ENCODE measurements around the gene KIAA0930.

The KIAA0930 gene

DNA sequence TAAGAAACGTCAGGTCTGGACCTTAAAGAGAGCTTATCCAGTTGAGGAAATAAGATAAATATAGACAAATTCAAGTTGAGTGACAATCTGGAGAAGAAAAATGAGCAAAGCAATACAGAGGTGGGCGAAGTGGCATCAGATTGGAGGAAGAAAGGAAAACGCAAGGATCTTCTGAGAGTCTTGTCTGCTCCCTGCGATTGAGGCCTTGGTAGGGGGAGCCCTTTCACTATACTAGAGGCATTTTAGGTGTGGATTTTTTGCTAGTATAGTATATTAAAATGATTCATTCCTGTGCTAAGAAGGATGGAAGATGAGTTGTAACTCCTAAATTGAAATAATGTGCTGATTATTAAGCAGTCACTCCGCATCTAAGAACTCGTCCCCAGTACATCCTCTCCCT is 68.9 kb downstream of the KIAA0930 start:
- no peak for ATAC-seq

DNA sequence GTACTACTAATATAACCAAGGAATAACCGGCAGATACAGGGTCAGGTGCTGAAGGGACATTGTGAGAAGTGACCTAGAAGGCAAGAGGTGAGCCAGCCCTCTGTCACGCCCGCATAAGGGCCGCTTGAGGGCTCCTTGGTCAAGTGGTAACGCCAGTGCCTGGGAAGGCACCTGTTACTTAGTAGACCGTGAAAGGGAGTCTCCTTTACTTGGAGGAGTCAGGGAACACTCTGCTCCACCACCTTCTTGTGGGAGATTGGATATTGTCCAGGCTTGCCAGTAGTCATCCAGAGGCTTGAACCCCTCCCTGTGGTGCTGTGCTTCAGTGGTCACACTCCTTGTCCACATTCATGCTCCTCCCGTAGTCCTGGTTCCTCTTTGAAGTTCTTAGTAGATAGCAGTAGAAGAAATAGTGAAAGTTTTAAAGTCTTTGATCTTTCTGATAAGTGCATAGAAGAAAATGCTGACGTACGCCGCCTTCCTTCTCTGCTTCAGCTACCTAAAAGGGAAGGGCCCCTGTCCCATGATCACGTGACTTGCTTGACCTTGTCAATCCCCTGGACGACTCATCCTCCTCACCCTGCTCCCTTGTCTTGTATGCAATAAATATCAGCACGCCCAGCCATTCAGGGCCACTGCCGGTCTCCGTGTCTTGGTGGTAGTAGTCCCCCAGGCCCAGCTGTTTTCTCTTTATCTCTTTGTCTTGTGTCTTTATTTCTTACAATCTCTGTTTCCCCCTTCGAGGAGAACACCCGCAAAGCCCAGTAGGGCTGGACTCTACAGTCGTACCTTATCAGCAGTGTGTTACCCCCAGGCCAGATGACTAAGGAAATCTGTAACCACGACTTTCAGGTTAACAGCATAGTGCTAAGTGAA is 70.9 kb downstream of the KIAA0930 start:
- ATAC-seq: peak; percentile 81 to 92

DNA sequence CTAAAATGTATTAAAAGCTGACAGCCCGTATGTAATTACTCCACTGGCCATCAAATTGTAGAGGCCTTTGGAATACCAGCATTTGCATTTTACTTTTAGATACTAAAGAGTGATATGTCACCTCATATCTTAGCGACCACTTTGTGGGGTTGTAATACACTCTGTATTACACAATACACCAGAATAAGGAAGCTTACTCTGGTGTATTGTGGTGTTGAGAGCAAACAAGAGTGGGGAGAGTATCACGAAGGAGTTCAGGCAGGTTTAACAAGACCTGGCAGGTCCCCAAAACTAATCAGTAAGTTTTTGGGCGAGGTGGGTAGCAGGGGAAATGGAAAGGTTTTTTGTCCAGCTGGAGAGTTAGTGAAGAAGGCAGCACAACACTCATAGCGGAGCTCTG is 73.8 kb downstream of the KIAA0930 start:
- ATAC-seq: no peak

DNA sequence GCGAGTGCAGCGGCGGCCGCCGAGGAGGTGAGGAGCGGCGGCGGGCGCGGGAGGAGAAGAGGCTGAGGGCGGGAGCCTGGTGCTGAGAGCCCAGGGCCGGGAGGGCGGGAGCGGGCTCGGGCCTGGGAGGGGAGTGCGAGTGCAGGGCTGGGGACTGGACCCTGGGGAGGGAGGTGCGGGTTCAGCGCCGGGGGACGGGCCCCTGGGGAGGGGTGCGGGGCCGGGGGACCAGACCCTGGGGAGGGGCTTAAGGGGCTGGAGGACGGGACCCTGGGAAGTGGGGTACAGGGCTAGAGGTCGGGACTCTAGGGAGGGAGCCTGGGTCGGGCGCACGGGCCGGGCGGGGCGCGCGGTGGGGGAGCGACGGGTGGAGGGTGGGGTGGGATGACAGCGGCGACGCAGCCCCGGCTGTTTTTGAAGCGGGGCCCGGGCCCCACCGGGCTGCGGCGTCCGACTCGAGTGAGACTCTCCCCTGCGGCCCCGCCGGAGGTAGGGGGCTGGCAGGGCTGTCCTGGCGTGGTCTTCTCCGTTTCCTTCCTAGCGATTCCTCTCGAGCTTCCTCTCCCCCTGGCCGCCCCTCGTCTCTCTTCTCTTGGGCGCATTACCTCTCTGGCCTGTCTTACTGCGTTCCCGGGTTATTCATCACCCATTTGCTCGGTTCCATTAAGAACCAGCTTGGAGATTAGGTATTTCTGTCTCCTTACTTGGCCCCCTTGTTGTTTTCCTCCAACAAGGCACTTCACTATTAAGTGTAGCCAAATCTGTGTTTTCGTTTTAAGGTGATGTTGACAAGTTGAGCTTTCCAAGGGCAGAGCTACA is 76.2 kb downstream of the KIAA0930 start:
- ATAC-seq: peak; percentile 27 to 28

DNA sequence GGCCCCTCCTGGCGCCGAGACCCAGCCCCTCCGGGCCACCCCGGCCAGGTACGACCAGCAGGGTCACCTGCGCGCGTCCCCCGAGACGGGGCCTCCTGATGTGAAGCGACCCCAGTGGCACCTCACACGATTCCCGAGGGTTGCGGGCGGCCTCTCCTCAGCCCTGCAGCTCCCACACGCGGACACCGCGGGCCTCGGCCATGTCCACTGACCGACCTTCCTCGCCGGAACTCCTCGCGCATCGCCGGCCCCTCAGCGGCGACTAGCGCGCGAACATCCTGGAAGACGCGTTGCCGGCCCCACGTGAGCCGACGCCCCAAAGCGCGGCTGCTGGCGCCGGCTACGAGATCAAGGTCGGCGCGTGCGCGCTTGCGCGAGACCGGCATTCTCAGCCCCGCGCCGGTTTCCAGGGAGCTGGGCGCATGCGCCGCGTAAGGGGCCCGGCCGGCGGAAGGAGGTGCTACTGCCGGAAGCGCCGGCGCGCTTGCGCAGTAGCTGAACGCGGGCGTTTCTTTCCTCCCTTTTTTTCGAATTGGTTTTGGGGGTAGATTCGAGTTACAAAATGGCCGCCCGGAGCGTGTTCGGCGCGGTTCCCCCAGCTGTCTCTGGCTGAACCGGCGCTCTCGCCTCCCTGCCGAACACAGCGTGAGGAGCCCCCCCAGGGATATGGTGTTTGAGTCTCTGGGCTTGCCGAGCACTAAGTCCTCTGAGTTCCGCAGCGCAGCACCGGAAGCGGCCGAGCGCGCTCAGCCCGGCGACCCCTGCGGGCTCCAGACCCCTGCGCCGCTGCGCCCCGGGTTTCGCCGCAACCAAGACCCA is 77.0 kb downstream of the KIAA0930 start, which contains the start of gene NUP50:
NUP50 (plus strand) TSS at position 475 of the 819 bp plus-strand sequence. CDS start 4,253 bp downstream, outside the sequence.
- ATAC-seq: peak; percentile 85 to 86

DNA sequence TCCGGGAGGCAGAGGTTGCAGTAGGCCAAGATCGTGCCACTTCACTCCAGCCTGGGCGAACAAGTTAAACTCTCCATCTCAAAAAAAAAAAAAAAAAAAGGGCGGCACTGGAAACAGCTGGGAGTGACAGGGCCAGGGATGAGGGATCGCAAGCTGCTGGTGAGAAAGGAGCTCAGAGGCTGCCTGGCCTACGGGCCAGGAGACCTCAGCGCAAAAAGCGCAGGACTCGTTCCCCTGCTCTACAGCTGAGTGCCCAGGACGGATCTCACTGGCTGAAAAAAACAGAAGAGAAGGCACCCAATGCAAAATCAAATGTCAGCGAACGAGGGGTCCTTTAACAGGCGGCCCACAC is 77.6 kb downstream of the KIAA0930 start:
- peak; percentile 12 to 18 for ATAC-seq

DNA sequence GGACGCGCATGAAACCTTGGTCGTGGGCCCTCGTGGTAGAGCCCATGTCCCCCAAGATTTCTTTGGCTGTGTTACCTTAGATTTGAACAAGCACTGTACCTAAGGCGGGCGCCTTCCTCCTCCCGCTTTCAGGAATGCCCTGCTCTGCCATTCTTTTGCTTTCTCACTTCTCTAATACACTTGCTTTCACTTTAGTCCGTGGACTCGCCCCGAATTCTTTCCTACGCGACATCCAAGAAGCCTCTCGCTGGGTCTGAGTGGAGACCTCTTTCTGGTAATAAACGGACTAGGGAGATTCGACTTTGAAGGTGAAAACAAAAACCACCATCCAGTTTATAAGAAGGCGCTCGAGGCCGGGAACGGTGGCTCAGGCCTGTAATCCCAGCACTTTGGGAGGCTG is 78.2 kb downstream of the KIAA0930 start:
- no peak for ATAC-seq

DNA sequence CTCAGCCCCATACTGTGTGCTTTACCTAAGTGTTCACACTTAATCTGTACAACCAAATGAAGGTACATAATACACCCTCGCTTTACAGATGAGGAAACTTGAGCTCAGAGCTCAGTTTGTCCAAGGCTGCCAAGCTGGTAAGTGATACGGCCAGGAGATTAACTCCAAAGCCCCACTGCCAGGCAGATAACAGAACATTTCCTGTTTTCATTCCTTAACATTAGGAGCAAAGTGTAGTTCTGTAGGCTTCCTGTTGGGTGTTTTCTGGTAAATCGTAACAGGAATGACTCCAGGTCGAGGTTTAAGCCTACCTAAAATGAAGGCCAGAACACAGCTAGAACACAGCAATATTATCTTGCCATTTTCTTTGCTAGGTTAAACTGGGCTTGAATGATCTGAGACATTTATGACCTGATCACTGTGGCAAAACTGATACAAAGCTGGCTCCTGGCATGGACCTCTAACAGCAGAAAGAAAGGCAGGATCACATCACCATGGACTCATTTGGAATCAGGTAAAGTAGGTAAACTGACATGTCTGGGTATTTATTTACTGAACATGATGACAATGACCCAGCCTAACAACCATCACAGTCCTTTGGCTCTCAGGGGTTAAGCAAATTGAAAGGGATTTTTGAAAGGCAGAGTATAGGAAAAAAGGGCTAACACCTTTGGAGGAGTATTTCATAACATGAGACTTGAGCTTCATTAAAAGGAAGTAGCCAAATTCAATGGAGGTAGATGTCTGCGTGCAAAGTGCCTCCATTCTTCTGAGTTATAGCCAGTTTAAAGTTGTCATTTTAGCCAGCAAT is 80.8 kb downstream of the KIAA0930 start:
- ATAC-seq: no peak

DNA sequence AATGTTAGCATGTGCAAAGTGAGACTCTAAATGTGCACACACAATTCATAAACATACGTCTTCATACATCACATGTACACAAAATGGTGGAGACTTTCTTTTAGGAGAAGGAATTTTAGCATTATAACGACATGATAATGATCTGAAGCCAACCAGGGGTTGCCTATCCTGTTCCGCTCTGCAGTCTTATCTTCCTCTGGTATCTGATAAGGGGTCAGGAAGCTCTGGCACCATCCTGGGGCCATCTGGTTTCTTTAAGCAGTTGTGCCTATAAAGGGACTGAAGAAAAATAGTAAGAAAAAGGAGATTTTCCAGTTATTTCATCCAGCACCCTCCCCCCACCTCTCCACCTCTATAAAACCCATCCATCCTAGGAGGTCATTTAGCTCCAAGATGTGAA is 82.8 kb downstream of the KIAA0930 start:
- no peak for ATAC-seq

DNA sequence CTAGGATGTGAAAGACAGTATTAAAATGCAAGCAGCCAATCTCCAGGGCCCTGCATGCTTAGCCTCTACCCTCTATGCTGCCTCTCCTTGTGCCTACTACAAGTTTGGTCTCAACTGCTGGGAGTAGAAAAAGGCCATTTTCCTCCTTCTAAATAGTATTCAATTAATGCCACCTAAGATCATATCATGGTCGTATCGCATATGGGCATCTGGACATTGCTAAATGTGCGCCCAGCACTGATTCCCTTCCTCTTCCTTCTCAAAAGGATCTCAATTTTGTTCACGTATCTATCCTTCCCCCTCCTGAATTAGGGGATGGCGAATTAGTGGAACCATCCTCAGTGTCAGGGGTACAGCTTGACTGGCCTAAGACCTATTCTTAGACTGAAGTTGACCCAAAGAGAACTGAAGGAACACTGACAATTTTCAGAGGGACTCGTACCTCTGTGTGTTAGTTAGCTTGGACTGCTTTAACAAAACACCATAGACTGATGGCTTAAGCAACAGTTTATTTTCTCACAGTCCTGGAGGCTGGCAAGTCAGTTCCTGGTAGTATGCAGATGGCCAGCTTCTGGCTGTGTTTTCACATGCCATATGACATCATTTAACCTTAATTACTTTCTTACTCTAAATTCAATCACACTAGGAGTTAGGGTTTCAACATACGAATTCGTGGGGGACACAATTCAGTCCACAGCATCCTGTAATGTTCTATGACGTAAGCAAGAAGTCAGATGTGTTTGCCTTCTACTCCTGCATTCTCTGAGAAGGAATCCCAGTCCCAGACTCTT is 85.4 kb downstream of the KIAA0930 start:
- no peak for ATAC-seq

DNA sequence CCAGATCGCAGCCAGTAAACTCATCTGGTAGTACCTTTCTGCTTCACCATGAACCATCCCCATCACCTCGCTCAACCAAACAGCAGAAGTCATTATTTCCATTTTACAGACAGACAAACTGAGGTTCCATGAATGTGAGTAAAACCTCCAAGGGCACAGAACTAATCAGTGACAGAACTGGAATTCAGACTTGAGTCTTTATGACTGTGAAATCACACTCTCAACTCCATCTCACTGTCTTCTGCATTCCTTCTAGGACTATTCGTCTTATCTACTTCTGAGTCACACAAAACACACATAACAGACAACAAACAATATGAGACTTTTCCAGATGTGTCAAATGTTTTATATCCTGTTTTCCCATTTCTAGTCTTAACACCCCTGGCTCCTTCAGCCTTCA is 86.3 kb downstream of the KIAA0930 start:
- no peak for ATAC-seq

DNA sequence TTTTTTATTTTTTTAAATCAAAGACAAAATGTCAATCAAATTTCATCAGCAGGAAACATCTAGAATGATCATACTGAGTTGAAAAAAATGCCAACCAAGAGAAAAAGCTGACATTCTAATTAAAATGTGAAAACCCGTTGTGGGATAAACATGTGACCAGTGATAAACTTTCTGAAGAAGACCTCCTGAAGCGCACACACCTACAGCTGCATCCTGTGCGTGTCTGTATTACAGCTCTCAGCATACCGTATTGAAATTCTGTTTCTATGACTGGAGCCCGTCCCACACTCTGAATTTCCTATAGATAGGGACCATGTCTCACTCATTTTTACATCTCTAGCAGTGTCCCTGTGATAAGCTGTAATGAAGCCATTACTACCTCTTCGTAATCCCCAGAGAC is 89.2 kb downstream of the KIAA0930 start:
- no peak for ATAC-seq

DNA sequence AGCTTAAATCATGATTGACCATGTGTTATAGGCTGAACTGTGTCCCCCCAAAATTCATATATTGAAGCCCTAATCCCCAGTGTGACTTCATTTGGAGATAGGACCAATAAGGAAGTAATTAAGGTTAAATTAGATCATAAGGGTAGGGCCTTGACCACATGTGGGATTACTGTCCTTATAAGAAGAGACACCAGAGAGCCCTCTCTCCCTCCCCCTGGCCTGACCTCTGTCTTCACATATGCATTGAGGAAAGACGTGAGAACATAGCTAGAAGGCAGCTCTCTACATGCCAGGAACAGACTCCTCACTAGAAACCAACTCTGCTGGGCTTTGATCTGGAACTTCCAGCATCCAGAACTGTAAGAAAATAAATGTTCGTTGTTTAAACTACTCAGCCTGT is 90.6 kb downstream of the KIAA0930 start:
- ATAC-seq: no peak

DNA sequence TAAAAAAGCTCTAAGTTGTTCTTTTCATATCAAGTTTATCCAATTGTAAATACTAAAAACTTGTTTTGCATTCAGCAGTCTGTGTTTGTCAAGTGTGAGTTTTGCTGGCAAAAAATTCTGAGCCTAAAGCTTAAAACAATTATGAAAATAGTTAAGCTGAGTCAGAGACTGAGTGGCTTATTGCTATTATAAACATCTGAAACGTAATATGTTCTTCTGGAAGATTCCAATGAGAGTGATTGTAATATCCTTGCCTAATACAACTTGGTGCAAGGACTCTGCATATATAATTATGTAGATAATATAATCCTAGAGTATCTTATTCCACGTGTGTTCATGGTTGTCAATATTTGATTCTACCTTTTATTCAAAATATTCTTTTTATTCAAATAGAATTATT is 91.0 kb downstream of the KIAA0930 start:
- no peak for ATAC-seq

DNA sequence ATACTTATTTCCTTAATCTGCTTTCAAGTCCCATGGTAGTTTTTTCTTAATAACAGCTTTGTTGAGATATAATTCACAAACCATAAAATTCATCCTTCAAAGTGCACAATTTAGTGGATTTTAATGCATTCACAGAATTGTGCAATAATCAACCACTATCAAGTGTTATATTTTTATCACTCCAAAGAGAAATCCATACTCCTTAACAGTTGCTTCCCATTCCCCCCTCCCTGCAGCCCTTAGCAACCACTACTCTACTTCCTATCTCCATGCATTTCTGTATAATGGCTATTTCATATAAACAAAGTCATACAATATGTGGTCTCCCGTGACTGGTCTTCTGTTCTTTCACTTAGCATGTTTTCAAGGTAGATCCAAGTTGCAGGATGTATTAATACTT is 95.8 kb downstream of the KIAA0930 start:
- ATAC-seq: no peak

DNA sequence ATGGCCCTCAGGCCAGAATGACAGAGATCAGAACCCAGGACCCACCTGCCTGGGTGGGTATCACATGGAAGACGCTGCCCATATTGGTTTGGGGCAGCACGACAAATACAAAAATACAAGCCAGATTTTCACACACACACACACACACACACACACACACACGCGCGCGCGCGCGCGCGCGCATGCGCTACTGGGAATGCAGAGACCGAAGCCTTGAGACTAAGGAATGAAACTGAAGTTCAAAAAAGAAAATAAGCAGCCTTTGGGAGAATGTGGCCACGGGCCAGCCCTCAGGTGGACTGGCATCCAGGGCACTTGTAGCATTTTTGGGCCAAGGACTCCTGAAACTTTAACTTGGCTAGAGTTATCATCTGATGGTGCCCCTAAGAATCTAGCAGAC is 98.3 kb downstream of the KIAA0930 start:
- ATAC-seq: no peak
